Neural progenitor cell (in vitro differentiated cells): Measurements from ENCODE around the gene ALDH5A1.

Experiments used
- CTCF ChIP-seq: fragments of 200-600 bp; sonication (generic); IDR thresholded peaks from 2 replicates; pipeline ENCODE4 v1.5.1; 2017; ENCODE audit warnings: antibody characterized with exemption, mild to moderate bottlenecking
- EZH2 ChIP-seq: fragments of 200-600 bp; sonication (generic); IDR thresholded peaks from 2 replicates; pipeline ENCODE4 v1.6.1; 2017; ENCODE audit warnings: antibody characterized with exemption, mild to moderate bottlenecking, moderate library complexity
- EZH2phosphoT487 ChIP-seq: fragments of 200-600 bp; sonication (generic); IDR thresholded peaks from 2 replicates; pipeline ENCODE4 v1.6.1; 2017; ENCODE audit warnings: antibody characterized with exemption

GRCh38 chr6:24477070-24477469 is 17.7 kb upstream of the ALDH5A1 start:
- no peak for TF ChIP-seq CTCF
- TF ChIP-seq EZH2phosphoT487 = no peak
- TF ChIP-seq EZH2 = no peak
